HG02884 (cell line): ENCODE results near the gene COL4A2.

Experiments used
- ATAC-seq: cut with Tn5 transposase; IDR thresholded peaks from one replicate; pipeline ENCODE4 v1.9.1; 2021; ENCODE audit warnings: mild to moderate bottlenecking, moderate library complexity; ENCODE audit not compliant: unreplicated experiment

COL4A2 gene

DNA sequence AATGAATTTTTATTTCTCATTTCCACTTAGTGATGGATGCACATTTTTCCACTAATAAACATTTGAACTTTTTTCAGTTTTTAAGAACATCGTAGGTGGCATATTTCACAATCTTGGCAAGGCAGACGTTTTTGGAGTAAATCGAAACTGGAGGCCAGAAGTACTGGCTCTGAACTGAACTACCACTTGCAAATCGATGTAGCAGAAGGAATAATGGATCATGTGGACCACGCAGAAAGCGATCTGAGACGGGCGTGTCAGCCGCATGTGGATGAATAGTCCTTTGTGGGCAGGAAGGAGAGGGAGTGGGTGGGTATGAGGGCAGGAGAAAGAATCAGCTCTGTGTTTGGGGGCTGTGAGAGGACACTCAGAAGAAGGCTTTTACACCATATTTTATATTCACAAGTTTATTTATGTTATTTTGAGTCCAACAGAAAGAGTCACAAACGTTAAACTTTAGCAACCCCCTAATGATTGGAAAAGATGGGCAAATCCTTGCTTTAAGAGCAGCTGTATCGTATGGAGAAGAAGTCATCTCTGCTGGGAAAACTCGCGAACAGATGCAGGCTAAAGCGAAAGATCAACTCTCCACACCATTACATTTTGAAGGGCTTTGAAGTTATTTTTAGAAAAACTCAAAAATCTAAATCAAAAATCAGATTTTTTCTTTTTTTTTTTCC lies 90.5 kb downstream of the COL4A2 start:
- ATAC-seq = no peak

DNA sequence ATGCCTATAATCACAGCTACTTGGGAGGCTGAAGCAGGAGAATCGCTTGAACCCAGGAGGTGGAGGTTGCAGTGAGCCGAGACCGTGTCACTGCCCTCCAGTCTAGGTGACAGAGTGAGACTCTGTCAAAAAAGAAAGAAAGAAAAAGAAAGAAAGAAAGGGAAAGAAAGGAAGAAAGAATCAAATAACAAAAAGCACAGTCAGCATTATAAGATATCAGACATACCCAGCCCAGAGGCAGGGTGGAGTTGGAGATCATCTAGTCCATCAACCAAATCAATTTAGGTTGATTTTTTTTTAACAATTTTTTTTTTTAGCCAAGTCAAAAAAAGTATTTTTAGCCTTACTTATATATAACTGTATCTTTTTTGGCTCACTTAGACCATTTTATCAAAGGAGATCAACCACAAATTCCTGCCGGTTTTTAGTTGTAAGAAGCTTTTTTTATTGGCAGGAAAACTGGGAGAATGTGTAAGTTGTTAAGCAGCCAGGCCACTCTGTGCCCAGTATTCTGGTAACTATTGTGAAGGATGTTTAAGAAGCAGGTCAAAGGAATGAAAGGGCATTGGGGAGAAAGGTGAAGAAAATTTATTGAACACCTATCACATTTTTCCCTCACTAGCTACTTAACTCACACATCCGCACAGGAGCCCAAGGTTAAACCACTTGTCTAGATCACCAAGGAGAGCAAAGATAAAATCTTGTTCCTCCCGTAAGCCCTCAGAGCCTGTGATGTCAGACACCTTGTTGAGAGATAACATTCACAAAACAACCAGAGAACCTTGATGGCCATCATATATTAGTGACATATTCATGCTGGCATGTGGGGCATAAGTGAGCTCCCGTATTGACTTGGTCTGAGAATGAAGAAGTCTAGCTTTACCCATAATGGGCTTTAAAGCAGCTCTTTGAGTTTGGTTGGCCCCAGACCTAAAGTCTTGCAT lies 91.8 kb downstream of the COL4A2 start:
- ATAC-seq = no peak

DNA sequence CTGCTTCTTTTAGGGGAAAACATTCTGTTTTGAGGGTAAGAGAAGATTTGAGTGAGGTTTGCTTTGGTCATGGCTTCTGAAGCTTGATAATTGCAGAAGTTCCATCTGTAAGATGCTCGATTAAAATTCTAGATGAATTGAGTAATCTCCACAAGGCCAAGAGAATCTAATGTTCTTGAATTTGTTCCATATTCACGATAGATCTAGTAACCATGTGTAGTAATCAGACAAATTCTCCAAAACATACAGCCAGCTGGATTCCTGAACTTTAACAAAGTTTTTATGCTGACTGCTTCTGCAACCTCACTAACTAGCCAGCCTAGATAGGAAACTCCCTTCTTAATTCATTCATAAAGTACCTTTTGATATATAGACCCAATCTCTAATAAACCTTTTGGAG lies 92.7 kb downstream of the COL4A2 start:
- ATAC-seq = no peak

DNA sequence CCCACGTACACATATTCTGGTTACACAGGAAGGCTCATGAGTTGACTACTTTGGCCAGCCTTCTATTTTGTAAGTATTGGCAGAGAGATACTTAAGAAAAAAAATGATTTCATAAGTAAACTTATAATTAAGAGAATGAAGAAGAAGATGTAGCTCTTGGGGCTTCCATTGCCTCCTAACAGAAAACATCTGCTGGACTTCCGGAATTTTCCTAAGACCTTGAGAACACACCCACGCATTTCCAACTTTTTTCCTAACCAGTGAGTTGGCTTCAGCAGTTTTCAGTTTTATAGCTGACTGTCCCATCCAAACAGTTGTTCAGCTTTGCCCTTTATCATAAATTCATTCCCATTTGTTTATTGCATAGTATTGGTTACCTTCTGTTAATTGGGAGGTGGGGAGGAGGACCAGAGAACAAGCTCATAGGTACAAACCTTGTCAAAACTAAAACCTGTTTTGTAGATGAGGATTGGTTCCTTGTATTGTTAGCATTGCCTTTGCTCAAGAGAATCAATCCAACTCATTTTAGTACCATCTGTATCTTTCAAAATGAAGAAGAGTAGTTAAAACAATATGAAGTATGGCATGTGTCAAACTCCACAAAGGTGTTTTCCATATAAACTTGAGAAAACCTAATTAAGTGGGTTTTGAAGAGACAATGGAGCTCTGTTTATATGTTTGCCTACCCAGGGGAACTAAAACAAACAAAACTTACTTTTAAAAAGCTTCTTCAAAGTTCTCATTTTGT lies 93.9 kb downstream of the COL4A2 start:
- ATAC-seq = no peak

DNA sequence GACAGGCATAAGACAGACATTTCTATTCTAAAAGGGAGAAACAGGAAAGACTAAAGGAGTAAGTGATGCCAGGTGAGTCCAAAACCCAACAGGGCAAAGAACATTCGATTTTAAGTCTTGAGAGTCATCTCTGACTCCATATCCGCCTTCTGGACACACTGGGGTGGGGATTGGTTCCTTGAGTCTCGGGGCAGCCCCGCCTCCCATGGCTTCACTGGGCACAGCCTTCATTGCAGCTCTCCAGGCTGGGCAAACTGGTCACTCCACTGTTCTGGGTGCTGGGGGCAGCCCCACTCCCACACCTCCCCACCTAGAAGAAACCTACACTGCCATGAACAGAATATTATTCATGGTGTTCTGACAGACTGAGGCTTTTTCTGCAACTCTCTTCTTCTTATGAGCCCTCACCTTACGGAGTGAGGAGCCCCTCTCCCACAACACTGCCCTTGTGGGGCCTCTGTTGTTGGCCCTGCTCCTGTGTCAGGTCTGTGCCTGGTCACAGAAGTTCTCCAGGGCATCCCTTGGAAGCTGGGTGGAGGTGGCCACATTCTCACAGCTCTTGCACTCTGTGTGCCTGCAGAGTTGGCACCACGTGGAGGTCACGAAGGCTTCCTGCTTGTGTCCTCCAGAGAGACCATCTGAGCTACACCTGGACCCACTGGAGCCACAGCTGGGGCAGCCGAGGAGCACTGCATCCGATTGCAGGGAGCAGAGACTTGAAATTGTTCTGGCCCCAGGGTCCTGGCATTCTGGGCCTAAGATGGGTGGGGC lies 95.4 kb downstream of the COL4A2 start:
- no peak for ATAC-seq

DNA sequence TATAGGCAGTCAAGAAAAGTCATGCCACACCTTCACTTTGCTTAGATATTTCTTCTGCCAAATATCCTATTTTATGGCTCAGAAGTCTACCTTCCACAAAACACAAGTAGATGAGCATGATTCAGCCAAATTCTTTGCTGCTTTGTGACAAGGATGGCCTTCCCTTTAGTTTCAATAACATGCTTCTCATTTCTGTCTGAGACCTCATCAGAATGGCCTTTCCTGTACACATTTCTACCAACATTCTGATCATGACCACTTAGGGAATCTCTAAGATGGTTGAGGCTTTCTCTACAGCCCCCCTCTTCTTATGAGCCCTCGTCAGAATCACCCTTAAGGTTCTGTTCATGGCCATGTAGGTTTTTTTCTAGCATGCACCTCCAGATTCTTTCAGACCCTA lies 96.2 kb downstream of the COL4A2 start:
- no peak for ATAC-seq

DNA sequence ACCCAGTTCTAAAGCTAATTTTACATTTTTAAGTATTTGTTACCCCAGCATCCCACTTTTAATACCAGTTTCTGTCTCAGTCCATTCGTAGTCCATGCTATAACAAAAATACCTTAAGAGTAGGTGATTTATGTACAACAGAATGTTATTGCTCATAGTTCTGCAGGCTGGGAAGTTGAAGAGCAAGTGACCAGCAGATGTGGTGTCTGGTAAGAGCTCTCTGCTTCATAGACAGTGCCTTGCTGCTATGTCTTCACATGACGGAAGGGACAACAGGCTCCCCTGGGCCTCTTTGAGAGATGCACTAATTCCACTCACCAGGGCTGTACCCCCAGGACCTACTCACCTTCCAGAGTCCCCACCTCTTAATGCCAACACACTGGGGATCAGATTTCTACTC lies 96.6 kb downstream of the COL4A2 start:
- ATAC-seq = no peak

DNA sequence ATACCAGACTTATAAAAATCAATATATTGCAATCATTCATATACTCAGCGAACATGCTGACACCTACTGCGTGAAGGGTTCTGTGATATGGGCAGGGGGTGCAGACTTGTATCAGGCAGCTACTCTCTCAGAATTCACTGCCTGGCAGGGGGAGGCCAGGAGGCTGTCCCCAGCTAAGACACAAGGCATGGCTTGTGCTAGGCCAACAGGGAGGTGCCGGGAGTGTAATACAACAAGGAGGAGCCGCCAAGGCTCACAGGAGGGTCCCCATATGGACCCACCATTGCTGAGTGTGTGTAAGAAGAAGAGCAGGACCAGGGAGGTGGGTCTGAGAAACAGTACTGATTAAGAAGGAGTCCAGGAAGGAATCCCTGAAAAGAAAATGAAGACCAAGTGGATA lies 97.2 kb downstream of the COL4A2 start:
- no peak for ATAC-seq

DNA sequence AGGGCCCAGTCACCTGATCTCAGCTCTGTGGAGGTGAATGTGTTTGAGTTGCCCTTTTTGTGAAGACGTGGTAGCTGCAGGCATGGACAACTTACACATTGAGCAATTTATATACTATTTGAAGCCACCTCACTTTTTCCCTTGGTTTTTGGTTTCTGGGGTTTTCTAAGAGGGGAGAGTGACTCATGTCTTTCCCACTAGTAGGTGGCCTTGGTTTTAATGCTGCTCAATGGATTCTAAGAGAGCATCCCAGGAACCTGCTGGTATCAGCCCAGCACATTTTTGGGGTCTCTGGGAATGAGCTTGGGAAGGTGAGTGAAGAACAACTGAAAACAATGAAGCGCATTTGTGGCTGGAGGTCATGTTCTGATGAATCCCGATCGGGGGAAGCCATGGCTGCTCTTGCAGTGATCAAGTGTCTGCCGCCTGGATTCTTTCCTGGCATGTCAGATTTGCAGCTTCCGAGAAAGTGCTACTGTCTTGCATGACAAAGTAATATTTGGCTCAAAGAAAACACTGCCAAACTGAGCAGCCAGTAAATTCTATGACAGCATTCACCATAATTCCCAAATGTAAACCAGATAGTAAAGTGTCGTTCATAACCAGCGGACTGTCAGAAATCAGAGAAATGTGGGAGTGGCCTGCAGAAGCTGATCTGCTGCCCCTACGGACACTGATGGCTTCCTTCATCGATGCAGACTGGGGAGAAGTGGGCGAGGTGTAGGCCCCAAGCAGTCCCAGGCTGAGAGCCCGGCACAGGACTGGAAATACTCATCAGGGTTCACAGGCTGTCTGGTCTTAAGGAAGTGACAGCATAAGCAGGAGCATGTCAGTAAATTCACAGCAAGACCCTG lies 98.7 kb downstream of the COL4A2 start:
- no peak for ATAC-seq

DNA sequence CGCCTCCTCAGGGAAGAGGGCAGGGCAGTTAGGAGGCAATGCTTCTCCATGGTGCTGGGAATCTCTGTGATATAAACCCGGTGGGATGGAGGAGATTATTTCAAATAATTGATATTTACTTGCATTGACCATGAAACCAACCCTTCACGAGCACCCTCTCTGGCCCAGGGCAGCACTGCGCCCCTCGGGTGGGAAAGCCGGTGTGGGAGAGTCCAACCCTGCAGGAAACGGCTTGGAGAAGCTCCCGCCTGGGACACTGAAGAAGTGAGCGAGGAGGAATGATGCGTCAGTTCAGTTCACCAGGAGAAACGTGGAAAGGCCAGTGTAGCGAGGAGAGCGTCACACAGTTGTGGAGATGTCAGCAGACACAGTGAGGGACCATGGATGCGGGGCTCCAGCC lies 99.9 kb downstream of the COL4A2 start:
- ATAC-seq = no peak

DNA sequence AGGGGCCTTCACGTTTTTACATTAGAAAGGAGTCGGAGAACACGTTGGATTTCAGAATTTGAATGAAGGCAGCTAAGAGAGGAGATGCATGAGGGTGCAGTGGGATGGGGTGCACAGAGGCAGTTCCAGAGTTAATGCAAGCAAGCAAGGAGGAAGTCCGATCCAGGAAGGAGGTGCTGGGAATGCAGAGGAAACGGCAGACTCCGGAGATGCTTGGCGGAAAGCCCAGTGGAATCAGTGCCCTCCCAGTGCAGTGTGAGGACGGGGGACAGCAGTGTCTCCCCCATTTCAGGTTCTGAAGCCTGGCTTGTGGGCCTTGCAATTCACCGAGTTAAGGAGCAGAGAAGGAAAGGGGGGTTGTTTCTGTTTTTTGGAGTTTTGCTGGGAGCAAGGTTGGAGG lies 100.4 kb downstream of the COL4A2 start:
- ATAC-seq = no peak

DNA sequence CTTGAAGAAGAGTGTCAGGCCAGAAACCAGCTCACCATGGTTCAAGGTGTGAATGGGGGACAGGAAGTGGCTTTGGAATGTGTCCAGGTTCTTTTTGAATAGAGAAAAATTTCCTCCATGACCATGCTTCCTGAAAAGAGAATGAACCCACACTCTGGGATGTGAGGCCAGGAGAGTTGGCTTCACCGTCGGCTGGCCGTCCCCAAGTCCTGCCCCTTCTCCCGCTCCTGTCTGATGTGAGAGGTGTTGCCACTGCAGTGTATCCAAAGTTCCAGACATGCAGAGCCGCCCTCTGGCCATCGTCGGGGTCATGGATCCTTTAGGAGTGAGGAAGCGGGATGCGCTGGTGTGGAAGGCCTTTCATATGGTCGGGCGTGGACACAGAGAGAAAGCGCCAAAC lies 101.2 kb downstream of the COL4A2 start:
- no peak for ATAC-seq

DNA sequence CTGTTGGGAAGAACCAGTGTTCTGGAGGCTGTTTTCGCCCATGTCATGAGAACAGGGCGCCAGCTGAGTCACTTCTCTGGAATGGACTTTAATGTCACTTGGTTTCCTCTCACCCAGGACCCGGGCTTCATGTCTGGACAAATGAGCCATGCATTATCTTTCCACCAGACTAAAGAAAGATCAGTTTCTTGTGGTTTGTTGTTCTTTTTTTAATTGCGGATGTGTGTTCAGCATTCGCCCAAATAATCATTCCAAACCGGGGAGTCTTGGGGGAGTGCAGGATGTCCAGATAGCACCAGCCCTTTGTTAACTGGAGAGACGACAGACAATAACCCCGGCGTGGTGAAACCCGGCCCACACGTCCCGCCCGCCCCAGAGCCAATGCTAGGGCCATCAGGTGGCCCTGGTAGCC lies 102.5 kb downstream of the COL4A2 start:
- no peak for ATAC-seq

DNA sequence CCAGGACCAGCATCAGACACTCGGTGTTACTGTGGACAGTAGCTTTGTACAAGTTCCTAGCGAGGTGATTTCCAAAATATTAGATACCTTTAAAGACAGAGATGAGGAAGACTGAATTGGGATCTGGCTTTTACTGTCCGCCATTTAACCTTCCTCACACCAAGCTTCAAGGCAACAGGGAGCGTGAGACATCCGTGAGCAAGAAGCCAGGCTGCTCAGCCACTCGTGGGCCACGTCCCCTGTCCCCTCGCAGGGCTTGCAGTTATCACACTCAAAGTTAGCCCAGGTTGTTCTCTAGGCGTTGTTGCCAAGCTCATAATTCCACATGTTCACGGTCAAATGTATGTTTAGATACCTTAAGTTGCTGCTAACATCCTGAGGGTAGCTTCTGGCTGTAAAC lies 102.9 kb downstream of the COL4A2 start:
- no peak for ATAC-seq

DNA sequence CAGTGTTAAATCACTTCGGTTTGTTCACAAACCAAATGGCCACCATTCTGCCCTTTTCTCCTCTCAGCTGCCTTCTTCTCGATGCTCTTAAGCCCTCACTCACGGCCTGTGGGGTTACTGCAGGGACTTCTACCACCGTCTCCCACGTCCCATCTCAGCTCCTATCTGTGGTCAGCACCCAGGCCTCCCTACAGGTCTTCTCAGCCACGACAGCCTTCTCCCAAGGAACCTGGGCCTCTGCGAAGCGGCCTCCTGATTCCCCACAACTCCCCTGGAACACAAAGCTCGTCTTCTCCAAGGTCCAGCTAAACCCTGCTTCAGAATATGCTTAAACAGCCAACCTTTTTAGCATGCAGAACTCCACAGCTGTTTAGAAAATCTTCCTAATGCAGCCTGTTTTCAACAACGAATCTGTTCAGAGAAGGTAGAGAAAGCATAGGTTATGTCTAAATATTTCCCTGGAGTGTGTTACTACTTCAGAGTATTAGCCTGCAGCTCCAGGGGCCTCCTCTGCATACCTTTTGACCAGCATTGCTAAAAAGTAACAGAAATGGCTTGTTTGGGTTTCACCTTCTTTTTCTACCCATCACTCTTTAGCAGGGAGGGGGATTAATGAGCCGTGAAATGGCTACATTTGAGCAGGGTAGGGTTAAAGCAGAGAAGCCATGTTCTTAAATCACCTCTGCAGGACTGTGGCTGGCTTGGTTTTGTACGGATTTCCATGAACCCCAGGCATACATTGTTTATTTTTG lies 104.0 kb downstream of the COL4A2 start:
- no peak for ATAC-seq

DNA sequence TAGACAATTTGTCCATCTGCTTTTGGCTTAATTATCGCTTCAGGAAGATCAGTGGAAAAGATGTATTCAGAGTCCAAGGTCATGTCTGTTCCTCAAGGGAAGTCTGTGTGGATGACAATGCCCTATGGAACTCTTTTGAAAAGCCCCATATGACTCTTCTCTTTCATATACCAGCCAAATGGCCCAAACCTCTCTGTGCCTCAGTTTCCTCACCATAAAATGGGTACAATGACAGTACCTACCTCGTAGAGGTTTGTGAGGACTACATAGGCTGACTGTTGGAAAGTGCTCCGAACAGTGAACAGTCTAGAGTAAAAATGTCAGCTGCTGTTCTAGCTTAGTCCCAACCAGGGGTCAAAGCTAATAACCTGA lies 104.6 kb downstream of the COL4A2 start:
- peak; percentile 12 for ATAC-seq

DNA sequence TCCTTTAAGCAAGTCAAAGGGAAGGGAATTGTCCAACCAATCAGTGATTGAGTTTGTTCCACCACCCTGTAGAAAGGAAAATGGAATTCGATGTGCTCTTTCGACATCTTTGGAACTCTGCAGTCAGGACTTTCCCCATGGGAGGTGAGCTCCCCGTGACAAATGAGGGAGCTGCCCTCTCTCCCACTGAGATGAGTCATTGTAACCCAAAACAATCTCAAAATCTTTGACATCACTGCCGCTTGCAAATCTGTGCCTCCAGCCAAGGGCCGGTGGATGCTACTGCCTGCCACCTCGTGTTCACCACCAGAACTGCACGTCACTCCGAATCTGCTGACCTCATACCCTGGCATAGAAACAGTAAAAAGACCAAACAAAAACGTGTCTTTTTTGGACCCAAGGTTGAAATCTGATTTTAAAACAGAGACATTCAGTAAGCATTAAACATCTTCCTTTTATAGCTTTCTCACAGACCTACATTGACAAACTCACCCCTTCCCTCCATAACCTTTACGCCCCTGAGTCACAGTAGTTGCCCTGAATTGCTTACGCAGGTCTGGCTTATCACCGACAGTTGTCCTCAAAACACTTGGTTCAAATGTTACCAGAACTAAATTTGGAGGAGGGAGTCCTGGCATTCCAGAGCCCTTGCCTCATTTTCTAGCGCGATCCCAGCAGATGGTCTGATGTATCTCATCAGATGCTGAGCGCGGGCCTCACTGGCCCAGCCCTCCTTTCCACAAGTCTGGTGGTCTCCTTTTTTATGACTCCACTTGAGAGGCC lies 105.2 kb downstream of the COL4A2 start:
- peak; percentile 91 for ATAC-seq

DNA sequence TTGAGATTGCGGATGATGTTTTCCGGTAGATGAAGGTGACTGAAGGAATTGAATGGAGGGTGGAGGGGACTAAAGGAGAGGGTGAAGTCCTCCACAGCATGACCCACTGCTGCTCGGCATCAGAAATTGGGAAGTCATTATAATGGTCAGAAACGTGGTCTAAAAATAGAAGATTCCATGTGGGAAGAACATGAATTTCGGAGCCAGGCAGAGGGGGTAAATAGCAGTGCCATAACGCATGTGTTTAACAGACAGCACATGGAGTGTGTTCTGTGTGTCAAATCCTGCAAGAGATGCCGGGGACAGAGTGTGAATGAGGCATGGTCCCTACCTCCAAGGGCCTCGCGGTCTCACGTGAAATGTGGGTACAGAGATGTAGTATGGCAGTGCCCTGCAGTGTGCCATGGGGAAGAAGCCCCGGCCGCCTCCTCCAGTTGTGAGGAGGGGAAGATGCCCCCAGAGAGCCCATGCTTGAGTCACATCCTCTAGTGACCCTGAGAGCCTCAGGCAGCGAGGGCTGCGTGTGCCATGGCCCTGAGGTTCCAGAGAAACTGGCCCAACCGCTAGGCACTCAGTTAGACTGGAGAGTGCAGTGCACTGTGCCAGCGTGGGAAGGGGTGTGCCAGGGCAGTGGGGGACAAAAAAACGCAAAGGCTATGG lies 106.1 kb downstream of the COL4A2 start:
- no peak for ATAC-seq
